Liver (tissue), 3 donors: Measurements from ENCODE around the gene RAP1B.

Source experiments
- ATF3 ChIP-seq: IDR thresholded peaks from 2 replicates; pipeline ENCODE4 v1.6.1; 2016; ENCODE audit warnings: antibody characterized with exemption
- CTCF ChIP-seq: fragments of 150-350 bp; IDR thresholded peaks from 2 replicates; pipeline ENCODE4 v1.5.1; 2017; ENCODE audit warnings: improper control_type of control experiment, low read depth, low read length; ENCODE audit not compliant: missing input control
- JUND ChIP-seq, 2 donors: IDR thresholded peaks; 2 replicates each; pipeline ENCODE4 v1.6.1; 2016; ENCODE audit warnings: antibody characterized with exemption in 2 of 2
- RAD21 ChIP-seq, 2 donors: IDR thresholded peaks; 2 replicates each; pipeline ENCODE4 v1.6.1; 2016; ENCODE audit warnings: antibody characterized with exemption in 2 of 2, mild to moderate bottlenecking in 2 of 2
- TAF1 ChIP-seq: conservative IDR thresholded peaks from 2 replicates; pipeline ENCODE4 v1.6.1; 2016; ENCODE audit warnings: antibody characterized with exemption, mild to moderate bottlenecking
- YY1 ChIP-seq: IDR thresholded peaks from 2 replicates; pipeline ENCODE4 v1.6.1; 2016; ENCODE audit warnings: antibody characterized with exemption, mild to moderate bottlenecking
- ZBTB33 ChIP-seq: IDR thresholded peaks from 2 replicates; pipeline ENCODE4 v1.6.1; 2016; ENCODE audit warnings: antibody characterized with exemption
- donor health status: healthy.
- donor health status: healthy.

- TF ChIP-seq JUND (IDR thresholded peaks at IDR 0.05) (no peak), CTCF (no peak), TAF1 (no peak), ZBTB33 (no peak), YY1 (no peak), RAD21 (IDR thresholded peaks at IDR 0.05) (no peak), ATF3 (no peak)
Measured at GRCh38 chr12:68674376-68674775, 63.7 kb downstream of the RAP1B start.
